ENCODE measurements around the gene PSMC5. TPM values are rescaled to one million over a fixed set of nuclear protein-coding genes. Genes with fewer than 3 reads are reported as not detected.
"Not testable (repeated sequence)": the region's sequence is repeated elsewhere in the genome, so short reads cannot be mapped to it uniquely, and the experiment has no call there.

PSMC5 gene
- total RNA-seq, 4 donors from 2014 or later: 68.9 to 126 (median 88.7) TPM

DNA sequence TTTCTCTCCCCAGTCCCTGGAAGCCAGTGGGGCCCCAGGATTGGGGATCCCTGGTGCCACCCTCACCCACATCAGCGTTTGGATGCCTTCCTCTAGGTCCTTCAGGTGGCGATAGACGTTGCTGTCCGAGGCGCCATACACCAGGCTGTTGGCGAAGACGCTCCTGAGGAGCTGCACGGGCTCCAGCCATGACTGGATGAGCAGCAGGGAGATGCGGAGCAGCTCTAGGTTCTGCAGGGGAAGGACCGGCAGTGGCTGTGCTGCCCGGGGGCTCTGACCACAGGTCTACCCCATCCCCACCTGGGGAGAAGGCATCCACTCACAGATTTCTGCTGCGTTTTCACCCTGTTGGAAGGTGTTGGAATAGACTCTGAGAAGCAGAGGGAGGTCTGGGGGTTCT lies 53.5 kb downstream of the PSMC5 start:
- no peak for DNase-seq (ENCODE audit: low spot score in 2 of 2)
- intact Hi-C loops (cut with DNase I; ENCODE audit: low total_unique reads): no loop called here
- H3K4me3 ChIP-seq (ENCODE audit: low read depth, poor library complexity, severe bottlenecking): no peak overlapping the region
- TF ChIP-seq POLR2A (IDR thresholded peaks at IDR 0.05) (no peak), CTCF (IDR thresholded peaks at IDR 0.05) (no peak)
- WGBS, 2 donors: 80 to 85% methylated on average over 6 to 12 of the region's 12 CpGs

GRCh38 chr17:63881337-63881736 lies 54.1 kb downstream of the PSMC5 start:
- DNase-seq (ENCODE audit: low spot score in 2 of 2); H3K4me3 ChIP-seq (ENCODE audit: low read depth, poor library complexity, severe bottlenecking); intact Hi-C loops (cut with DNase I; ENCODE audit: low total_unique reads): not testable (repeated sequence)
- WGBS, 2 donors: 48 to 78% methylated on average over 10 to 11 of the region's 11 CpGs

Other genes starting within 250 kb of the PSMC5 start
- 10 to 100 TPM in 3 of 4 donors, 1 to 10 TPM in 1; 9.3 to 15.8 (median 13.4) TPM for gene TACO1, start 226.5 kb upstream of the PSMC5 start, total RNA-seq
- gene MAP3K3, start 205.0 kb upstream of the PSMC5 start, total RNA-seq: 10 to 100 TPM; 25.2 to 54.1 (median 39.6) TPM
- gene LIMD2, start 127.3 kb upstream of the PSMC5 start, total RNA-seq: 1 to 10 TPM; 3.3 to 9.0 (median 4.8) TPM
- 10 to 100 TPM; 15.8 to 26.4 (median 19.3) TPM for gene STRADA, start 85.6 kb upstream of the PSMC5 start, total RNA-seq
- 10 to 100 TPM; 48.7 to 71.9 (median 59.5) TPM for gene CCDC47, start 53.8 kb upstream of the PSMC5 start, total RNA-seq
- gene DDX42, start 53.3 kb upstream of the PSMC5 start, total RNA-seq: 10 to 100 TPM; 59.1 to 87.4 (median 64.0) TPM
- 10 to 100 TPM; 28.4 to 76.8 (median 47.2) TPM for gene FTSJ3, start 232 bp downstream of the PSMC5 start, total RNA-seq
- gene SMARCD2, start 15.3 kb downstream of the PSMC5 start, total RNA-seq: 100 to 1,000 TPM; 235 to 310 (median 272) TPM
- not detected for gene CSH2, start 46.2 kb downstream of the PSMC5 start, total RNA-seq
- gene GH2, start 54.5 kb downstream of the PSMC5 start, total RNA-seq: not detected
- gene CSH1, start 69.1 kb downstream of the PSMC5 start, total RNA-seq: not detected
- not detected for gene CSHL1, start 83.8 kb downstream of the PSMC5 start, total RNA-seq
- gene GH1, start 91.4 kb downstream of the PSMC5 start, total RNA-seq: not detected
- 1 to 10 TPM in 3 of 4 donors, under 1 TPM in 1; 0.72 to 5.8 (median 3.5) TPM for gene CD79B, start 104.9 kb downstream of the PSMC5 start, total RNA-seq
- gene SCN4A, start 145.5 kb downstream of the PSMC5 start, total RNA-seq: 1 to 10 TPM in 1 of 4 donors, under 1 TPM in 3; 0.80 to 1.5 (median 0.81) TPM
- gene PRR29, start 170.9 kb downstream of the PSMC5 start, total RNA-seq: under 1 TPM in 1 of 4 donors, not detected in 3; 0.17 TPM
- 10 to 100 TPM; 11.5 to 26.8 (median 19.9) TPM for gene ICAM2, start 193.2 kb downstream of the PSMC5 start, total RNA-seq

Data from lower leg skin (tissue), 4 donors.